ENCODE results near the gene GLTP.

GLTP gene

GRCh38 chr12:109815225-109815624, 65.1 kb downstream of the GLTP start:
- TF ChIP-seq CTCF (IDR thresholded peaks at IDR 0.05; ENCODE audit: extremely low read depth, missing control alignments): no peak
- DNase-seq (ENCODE audit: low spot score): no peak

GRCh38 chr12:109814600-109815150, 65.7 kb downstream of the GLTP start:
- no peak for TF ChIP-seq CTCF (IDR thresholded peaks at IDR 0.05; ENCODE audit: extremely low read depth, missing control alignments)
- no peak for DNase-seq (ENCODE audit: low spot score)

- TF ChIP-seq CTCF (IDR thresholded peaks at IDR 0.05; ENCODE audit: extremely low read depth, missing control alignments): no peak
- DNase-seq (ENCODE audit: low spot score): no peak
These were observed 66.4 kb downstream of the GLTP start for GRCh38 chr12:109813810-109814416.

GRCh38 chr12:109811624-109811995, 68.7 kb downstream of the GLTP start:
- no peak for TF ChIP-seq CTCF (IDR thresholded peaks at IDR 0.05; ENCODE audit: extremely low read depth, missing control alignments)

GRCh38 chr12:109810954-109811623, 69.3 kb downstream of the GLTP start:
- no peak for DNase-seq (ENCODE audit: low spot score)

More at GRCh38 chr12:109811624-109811995, 68.7 kb downstream of the GLTP start:
- no peak for DNase-seq (ENCODE audit: low spot score)

GRCh38 chr12:109808876-109809646, 71.3 kb downstream of the GLTP start:
- DNase-seq (ENCODE audit: low spot score): no peak
- no peak for TF ChIP-seq CTCF (IDR thresholded peaks at IDR 0.05; ENCODE audit: extremely low read depth, missing control alignments)

More at GRCh38 chr12:109810954-109811623, 69.3 kb downstream of the GLTP start:
- no peak for TF ChIP-seq CTCF (IDR thresholded peaks at IDR 0.05; ENCODE audit: extremely low read depth, missing control alignments)

All from GM20000 (cell line).